K562 (cell line): ENCODE data around the gene SLCO3A1. TPM values are rescaled to one million over a fixed set of nuclear protein-coding genes. Genes with fewer than 3 reads are reported as not detected.

Experiments used
- ATAC-seq: fragments of 200-7000 bp; cut with Tn5 transposase; 3 replicates; pipeline ENCODE4 v1.9.1; 2020; ENCODE audit warnings: moderate library complexity
- BruUV-seq: library from RNA; stranded (reverse); fragments of 400-500 nt; replicated peaks from 2 replicates; lab custom pipeline; 2021; lab: Mats Ljungman, UMichigan
- CTCF ChIA-PET: fragments of 300-600 bp; formaldehyde crosslinking; extraction: SDS; loops from one replicate; lab custom pipeline; 2021; ENCODE audit warnings: low intra/inter-chr PET ratio; lab: Yijun Ruan, JAX
- POLR2A ChIA-PET: fragments of 300-600, 350-650 bp; sonication (Branson Sonifier 250); formaldehyde crosslinking; extraction: SDS; loops from one replicate; lab custom pipeline; 2021; ENCODE audit warnings: antibody characterized with exemption, inconsistent platforms; lab: Yijun Ruan, JAX
- DNase-seq, 4 experiments: peaks; one replicate each; pipeline versions ENCODE4 v3.0.0 to v3.0.0-alpha.2; 2011 to 2018; ENCODE audit warnings: low spot score in 3 of 4, mixed read lengths in 3 of 4; ENCODE audit errors: extremely low read depth in 1 of 4
- FAIRE-seq: peaks from 2 replicates; lab custom pipeline; 2011; peaks lifted over from hg19 to GRCh38; lab: Jason Lieb, UNC
- H2AFZ ChIP-seq: 2 replicates; pipeline ENCODE4 v1.6.0; 2011; ENCODE audit warnings: low read depth, low read length, control low read depth, inconsistent platforms
- H3K27ac ChIP-seq: fragments of 200-600 bp; 3 replicates; pipeline ENCODE4 v1.8.0; 2011; ENCODE audit warnings: low read depth, mild to moderate bottlenecking, control low read depth, inconsistent platforms, low read length, moderate library complexity, mixed read lengths; ENCODE audit errors: extremely low read depth
- H3K27me3 ChIP-seq, 2 experiments: fragments of 300-600 bp in 1 of 2; 2 replicates in 1 of 2; 3 replicates in 1 of 2; pipeline versions ENCODE4 v1.6.0 to v1.8.0; 2011; ENCODE audit warnings: inconsistent platforms in 2 of 2, low read length in 2 of 2, mild to moderate bottlenecking in 1 of 2, mixed read lengths in 1 of 2, moderate library complexity in 1 of 2; ENCODE audit not compliant: control insufficient read depth in 2 of 2, insufficient read depth in 2 of 2
- H3K36me3 ChIP-seq: fragments of 300-600 bp; 3 replicates; pipeline ENCODE4 v1.8.0; 2011; ENCODE audit warnings: mild to moderate bottlenecking, low read length, inconsistent platforms; ENCODE audit not compliant: control insufficient read depth, insufficient read depth
- H3K4me1 ChIP-seq, 2 experiments: fragments of 200-600 bp in 1 of 2; replicated peaks in 1 of 2; 2 replicates in 1 of 2; 3 replicates in 1 of 2; pipeline versions ENCODE4 v1.5.1 to v1.8.0; 2011; ENCODE audit warnings: inconsistent platforms in 2 of 2, low read length in 2 of 2, mild to moderate bottlenecking in 1 of 2, mixed read lengths in 1 of 2, moderate library complexity in 1 of 2; ENCODE audit not compliant: control insufficient read depth in 2 of 2, insufficient read depth in 2 of 2
- H3K4me2 ChIP-seq: 2 replicates; pipeline ENCODE4 v1.6.1; 2011; ENCODE audit warnings: low read length, control low read depth, inconsistent platforms, mixed read lengths; ENCODE audit not compliant: insufficient read depth
- H3K4me3 ChIP-seq: fragments of 200-600 bp; sonication (generic), shearing (Covaris generic); 2 replicates; pipeline ENCODE4 v1.5.1; 2016; ENCODE audit warnings: control low read depth, inconsistent platforms
- H3K79me2 ChIP-seq: fragments of 200-600 bp; 3 replicates; pipeline ENCODE4 v1.8.0; 2011; ENCODE audit warnings: low read length, inconsistent platforms; ENCODE audit not compliant: control insufficient read depth, insufficient read depth
- H3K9ac ChIP-seq, 2 experiments: 2 replicates each; pipeline versions ENCODE4 v1.6.0 to v1.6.1; 2011; ENCODE audit warnings: low read depth in 2 of 2, low read length in 2 of 2, control low read depth in 1 of 2, inconsistent platforms in 1 of 2, mild to moderate bottlenecking in 1 of 2, mixed read lengths in 1 of 2; ENCODE audit not compliant: insufficient read depth in 1 of 2
- H3K9me1 ChIP-seq: one replicate; pipeline ENCODE4 v1.6.0; 2011; ENCODE audit warnings: inconsistent platforms, mild to moderate bottlenecking, low read length, moderate library complexity; ENCODE audit not compliant: control insufficient read depth, insufficient read depth
- H3K9me3 ChIP-seq: replicated peaks from 2 replicates; pipeline ENCODE4 v1.5.1; 2011; ENCODE audit warnings: low read depth, low read length, inconsistent platforms; ENCODE audit not compliant: control insufficient read depth, insufficient read depth
- H4K20me1 ChIP-seq: replicated peaks from 2 replicates; pipeline ENCODE4 v1.6.1; 2011; ENCODE audit warnings: low read length, inconsistent platforms, mixed read lengths; ENCODE audit not compliant: control insufficient read depth, insufficient read depth
- ARNT ChIP-seq, 2 experiments: fragments of 450-650 bp; IDR thresholded peaks; 2 replicates each; pipeline ENCODE4 v1.6.1; 2016; ENCODE audit warnings: mild to moderate bottlenecking in 1 of 2
- BCL6 ChIP-seq: fragments of 250-450 bp; sonication (Bioruptor Pico); IDR thresholded peaks from 2 replicates; pipeline ENCODE4 v1.4.0; 2020
- CTBP1 ChIP-seq: fragments of 450-650 bp; IDR thresholded peaks from 2 replicates; pipeline ENCODE4 v1.6.1; 2016; ENCODE audit warnings: borderline replicate concordance
- EP400 ChIP-seq: fragments of 450-650 bp; IDR thresholded peaks from 2 replicates; pipeline ENCODE4 v1.6.1; 2017; ENCODE audit warnings: antibody characterized with exemption, mild to moderate bottlenecking, moderate library complexity
- EWSR1 ChIP-seq: fragments of 450-650 bp; IDR thresholded peaks from 2 replicates; pipeline ENCODE4 v1.6.1; 2018; ENCODE audit warnings: borderline replicate concordance, mild to moderate bottlenecking, low read depth, moderate library complexity; ENCODE audit not compliant: partially characterized antibody
- FOSL1 ChIP-seq: fragments of 200-800 bp; sonication (Bioruptor generic); conservative IDR thresholded peaks from 2 replicates; pipeline ENCODE4 v1.6.1; 2016; ENCODE audit warnings: missing genetic modification characterization, missing compliant biosample characterization
- KDM4B ChIP-seq, 2 experiments: fragments of 450-650 bp in 1 of 2; sonication (generic) in 1 of 2; IDR thresholded peaks; 2 replicates each; pipeline ENCODE4 v1.6.1; 2016 to 2017; ENCODE audit warnings: borderline replicate concordance in 2 of 2, antibody characterized with exemption in 1 of 2, low read depth in 1 of 2, mild to moderate bottlenecking in 1 of 2
- LEF1 ChIP-seq: fragments of 450-650 bp; IDR thresholded peaks from 2 replicates; pipeline ENCODE4 v1.6.1; 2016; ENCODE audit warnings: mild to moderate bottlenecking
- MTA1 ChIP-seq: fragments of 450-650 bp; IDR thresholded peaks from 2 replicates; pipeline ENCODE4 v1.6.1; 2017; ENCODE audit warnings: borderline replicate concordance
- NFYB ChIP-seq: IDR thresholded peaks from 2 replicates; pipeline ENCODE4 v1.6.1; 2011; ENCODE audit warnings: mild to moderate bottlenecking, moderate library complexity; ENCODE audit not compliant: insufficient read length; ENCODE audit errors: extremely low read depth
- POLR2AphosphoS2 ChIP-seq: IDR thresholded peaks from 2 replicates; pipeline ENCODE4 v1.6.1; 2012; ENCODE audit warnings: low read length, improper control_type of control experiment
- PRPF4 ChIP-seq: fragments of 200-400 bp; formaldehyde crosslinking; IDR thresholded peaks from one replicate; pipeline ENCODE4 v1.6.1; 2017; ENCODE audit warnings: low read length, low read depth, mild to moderate bottlenecking; ENCODE audit not compliant: insufficient read depth, poor library complexity, severe bottlenecking
- RAD51 ChIP-seq: fragments of 450-650 bp; IDR thresholded peaks from 2 replicates; pipeline ENCODE4 v1.7.1; 2016; ENCODE audit warnings: low read depth, mild to moderate bottlenecking, borderline replicate concordance
- STAG1 ChIP-seq: sonication (generic); formaldehyde crosslinking; IDR thresholded peaks from 2 replicates; pipeline ENCODE4 v1.5.0; 2020; ENCODE audit warnings: missing genetic modification reagents, borderline replicate concordance
- ZNF24 ChIP-seq: fragments of 450-650 bp; IDR thresholded peaks from 2 replicates; pipeline ENCODE4 v1.6.1; 2016
- ZNF445 ChIP-seq: fragments of 250-450 bp; sonication (Bioruptor Pico); IDR thresholded peaks from 2 replicates; pipeline ENCODE4 v1.4.0; 2020; ENCODE audit warnings: low read depth, mild to moderate bottlenecking, moderate library complexity
- ZNF778 ChIP-seq: fragments of 450-650 bp; formaldehyde crosslinking; IDR thresholded peaks from 2 replicates; pipeline ENCODE4 v1.4.0; 2020; ENCODE audit warnings: mild to moderate bottlenecking, moderate library complexity
- whole genome bisulfite sequencing: fragments of 100-300 bp; shearing (Covaris generic); methylation state at CpG from one replicate; pipeline ENCODE4 v1.1.6; 2016; ENCODE audit warnings: low coverage, mixed read lengths; ENCODE audit not compliant: insufficient coverage; ENCODE audit errors: missing lambda C conversion rate; 5-methylcytosine and 5-hydroxymethylcytosine counted together
- in situ Hi-C: fragments of 300-500 bp; cut with MboI; formaldehyde crosslinking; loops from 4 replicates; pipeline ENCODE4 v1.15.0; 2018; ENCODE audit warnings: inconsistent platforms, mixed read lengths
- intact Hi-C: fragments of 100-400 bp; cut with micrococcal nuclease; formaldehyde crosslinking; loops from 2 replicates; pipeline ENCODE4 v1.14.2; 2022
- polyA plus RNA-seq, 8 experiments: library from polyadenylated mRNA; depleted of rRNA in 4 of 8; stranded (reverse) in 5 of 8; unstranded in 3 of 8; fragments of >200 nt; fragmentation: Nextera tagmentation in 2 of 8; fragmentation: Illumina TruSeq in 1 of 8; extraction: Ambion mirVana in 2 of 8; extraction: Trizol in 1 of 8; gene quantifications; 2 replicates each; pipeline versions ENCODE4 v1.2.1 to v1.2.3, GENCODE V29; 2011 to 2014; ENCODE audit warnings: inconsistent platforms in 1 of 8, missing spikeins in 1 of 8
- total RNA-seq, 7 experiments: library from RNA; depleted of rRNA in 6 of 7; stranded (reverse); fragments of >200 nt in 6 of 7; fragmentation: Illumina TruSeq in 2 of 7; extraction: Trizol in 2 of 7; gene quantifications; 2 replicates each; pipeline versions ENCODE4 v1.2.1 to v1.2.3, GENCODE V29; 2011 to 2021; ENCODE audit warnings: low replicate concordance in 1 of 7

The SLCO3A1 gene
- total and polyA plus RNA-seq, 9 of the 15 experiments (the other 6 are each of a cell fraction or from before 2014, with no cell fraction given): 0.01 to 0.84 (median 0.06) TPM; not detected in 3

DNA sequence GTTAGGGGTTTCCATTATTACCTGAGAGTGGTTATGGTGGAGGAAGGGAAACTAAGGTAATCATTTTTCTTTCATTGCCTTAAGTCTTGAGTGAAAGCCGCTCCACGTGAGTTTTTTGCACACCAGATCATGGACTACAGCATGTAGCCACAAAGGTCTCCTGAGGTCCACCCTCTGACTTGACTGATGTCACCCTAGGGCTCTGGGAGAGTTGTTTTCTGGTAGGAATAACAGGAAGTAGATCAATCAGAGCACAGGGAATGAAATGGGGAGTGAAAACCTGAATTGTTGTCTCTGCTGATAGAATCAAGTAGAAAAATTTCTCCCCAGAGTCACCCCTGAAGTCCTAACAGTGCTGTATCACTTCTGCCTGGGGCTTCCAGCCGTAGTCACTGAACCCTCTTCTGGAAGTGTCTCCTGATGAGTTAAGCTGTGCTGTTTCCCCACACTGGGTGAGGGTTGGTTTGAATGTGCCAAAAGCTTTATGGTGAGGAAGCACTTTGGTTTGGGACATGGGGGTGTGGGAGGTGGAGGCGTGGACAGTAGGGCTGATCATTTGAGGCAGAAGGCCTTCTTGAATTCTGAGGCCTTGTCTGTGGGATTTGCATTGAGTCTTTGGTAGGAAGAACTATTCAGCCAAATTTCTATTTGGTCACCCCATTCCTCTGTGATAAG, 64.3 kb downstream of the SLCO3A1 start:
- Histone ChIP-seq H3K27ac (no peak overlapping the region), H3K9me3 (no peaks in the 10 kb centered on the region), H3K36me3 (no peaks in the 10 kb centered on the region), H2AFZ (no peak overlapping the region), H3K4me3 (no peak overlapping the region), H3K4me2 (no peak overlapping the region), H3K9me1 (no peaks in the 10 kb centered on the region), H3K4me1 (peaks cover 0 to 4% of the 10 kb centered on the region in 2 experiments; a peak in 1 of 5 replicates), H3K79me2 (no peaks in the 10 kb centered on the region), H3K9ac (no peak overlapping the region), H4K20me1 (no peaks in the 10 kb centered on the region), H3K27me3 (peaks cover 14 to 52% of the 10 kb centered on the region in 2 experiments)
- 0% methylated on average over 4 of the region's 4 CpGs for WGBS
- intact Hi-C loops (no loop called here), in situ Hi-C loops (no loop called here)
- DNase-seq: no peak
- TF ChIP-seq STAG1 (CRISPR knock-in tag) (no peak), ZNF445 (CRISPR knock-in tag) (no peak), EP400 (no peak), ZNF24 (no peak), MTA1 (no peak), LEF1 (no peak), KDM4B (IDR thresholded peaks at IDR 0.05; ENCODE audit: borderline replicate concordance in 2 of 2, low read depth in 1 of 2) (no peak), ARNT (IDR thresholded peaks at IDR 0.05) (no peak), CTBP1 (no peak), RAD51 (no peak), FOSL1 (tag) (no peak), ZNF778 (no peak), NFYB (no peak), EWSR1 (no peak), PRPF4 (no peak), BCL6 (CRISPR knock-in tag) (no peak), POLR2AphosphoS2 (no peak)
- no peak for ATAC-seq
- CTCF ChIA-PET: no interaction called here
- no peak for FAIRE-seq
- no TSS peak for BruUV-seq
- POLR2A ChIA-PET: no interaction called here
